PC-3 (cell line): ENCODE results near the gene TEX36. TPM values are rescaled to one million over a fixed set of nuclear protein-coding genes. Genes with fewer than 3 reads are reported as not detected.
"Not testable (repeated sequence)": the region's sequence is repeated elsewhere in the genome, so short reads cannot be mapped to it uniquely, and the experiment has no call there.

ENCODE experiments used
- ATAC-seq: fragments of 200-7000 bp; cut with Tn5 transposase; 2 replicates; pipeline ENCODE4 v1.9.1; 2020; ENCODE audit warnings: mild to moderate bottlenecking, moderate library complexity
- BruUV-seq: library from RNA; stranded (reverse); fragments of 400-500 nt; replicated peaks from 2 replicates; lab custom pipeline; 2021; lab: Mats Ljungman, UMichigan
- CTCF ChIA-PET: fragments of 300-600 bp; sonication (Branson Sonifier 250); formaldehyde crosslinking; loops from one replicate; lab custom pipeline; 2022; ENCODE audit warnings: antibody characterized with exemption; lab: Charles Lee
- POLR2A ChIA-PET: fragments of 300-600 bp; sonication (Branson Sonifier 250); formaldehyde crosslinking; loops from one replicate; lab custom pipeline; 2022; ENCODE audit warnings: antibody characterized with exemption; ENCODE audit not compliant: unreplicated experiment; lab: Charles Lee
- DNase-seq: peaks from one replicate; pipeline ENCODE4 v3.0.0-alpha.2; 2015
- H2AFZ ChIP-seq: fragments of 300-600 bp; sonication (generic); 2 replicates; pipeline ENCODE4 v1.6.0; 2016; ENCODE audit warnings: antibody characterized with exemption, low read length
- H3F3A ChIP-seq: fragments of 300-600 bp; sonication (generic); one replicate; pipeline ENCODE4 v1.6.0; 2017; ENCODE audit warnings: antibody characterized with exemption, low read length, control low read depth, mild to moderate bottlenecking; ENCODE audit not compliant: unreplicated experiment
- H3K27ac ChIP-seq: fragments of 300-600 bp; sonication (generic); 2 replicates; pipeline ENCODE4 v1.5.1; 2016; ENCODE audit warnings: mild to moderate bottlenecking, low read length
- H3K27me3 ChIP-seq: fragments of 300-600 bp; sonication (generic); 2 replicates; pipeline ENCODE4 v1.6.1; 2016; ENCODE audit warnings: low read length, mixed read lengths
- H3K36me3 ChIP-seq: fragments of 300-600 bp; sonication (generic); 2 replicates; pipeline ENCODE4 v1.6.1; 2016; ENCODE audit warnings: low read depth, mixed run types, low read length, mixed read lengths
- H3K4me1 ChIP-seq: fragments of 300-600 bp; sonication (generic); 2 replicates; pipeline ENCODE4 v1.5.1; 2016; ENCODE audit warnings: low read length; ENCODE audit not compliant: insufficient read depth
- H3K4me2 ChIP-seq: fragments of 300-600 bp; sonication (generic); 2 replicates; pipeline ENCODE4 v1.6.0; 2016; ENCODE audit warnings: low read length
- H3K4me3 ChIP-seq: fragments of 300-600 bp; sonication (generic); 2 replicates; pipeline ENCODE4 v1.5.1; 2016; ENCODE audit warnings: mild to moderate bottlenecking, low read length, mixed read lengths
- H3K79me2 ChIP-seq: fragments of 300-600 bp; sonication (generic); 2 replicates; pipeline ENCODE4 v1.6.1; 2017; ENCODE audit warnings: low read length, mixed read lengths
- H3K9ac ChIP-seq: fragments of 300-600 bp; sonication (generic); 2 replicates; pipeline ENCODE4 v1.6.0; 2016; ENCODE audit warnings: mild to moderate bottlenecking, low read length
- H3K9me2 ChIP-seq: fragments of 300-600 bp; sonication (generic); replicated peaks from 2 replicates; pipeline ENCODE4 v1.6.1; 2016; ENCODE audit warnings: mixed run types, low read length, mixed read lengths
- H3K9me3 ChIP-seq: fragments of 300-600 bp; sonication (generic); 2 replicates; pipeline ENCODE4 v1.6.1; 2016; ENCODE audit warnings: low read length, mixed read lengths
- H4K20me1 ChIP-seq: fragments of 300-600 bp; sonication (generic); 2 replicates; pipeline ENCODE4 v1.6.1; 2016; ENCODE audit warnings: low read length, mixed read lengths
- EZH2 ChIP-seq: fragments of 300-600 bp; sonication (generic); IDR thresholded peaks from one replicate; pipeline ENCODE4 v1.6.1; 2017; ENCODE audit warnings: antibody characterized with exemption, mild to moderate bottlenecking, low read length; ENCODE audit not compliant: unreplicated experiment
- EZH2phosphoT487 ChIP-seq: fragments of 300-600 bp; sonication (generic); IDR thresholded peaks from 2 replicates; pipeline ENCODE4 v1.6.1; 2018; ENCODE audit warnings: mild to moderate bottlenecking, antibody characterized with exemption, low read length, borderline replicate concordance
- intact Hi-C: fragments of 100-400 bp; cut with micrococcal nuclease; formaldehyde crosslinking; loops from 2 replicates; pipeline ENCODE4 v1.9.0; 2023
- total RNA-seq: library from RNA; depleted of rRNA; stranded (reverse); fragments of >200 nt; gene quantifications from 2 replicates; pipeline ENCODE4 v1.2.3, GENCODE V29; 2014
- TF ChIP-seq, protein P1 (sequence below): fragments of 300-600 bp; sonication (generic); conservative IDR thresholded peaks from 2 replicates; pipeline ENCODE4 v1.5.1; 2017; ENCODE audit warnings: antibody characterized with exemption, low read depth, mild to moderate bottlenecking, low read length

TEX36 gene
- total RNA-seq, 1 experiment from 2014 or later: not detected

DNA sequence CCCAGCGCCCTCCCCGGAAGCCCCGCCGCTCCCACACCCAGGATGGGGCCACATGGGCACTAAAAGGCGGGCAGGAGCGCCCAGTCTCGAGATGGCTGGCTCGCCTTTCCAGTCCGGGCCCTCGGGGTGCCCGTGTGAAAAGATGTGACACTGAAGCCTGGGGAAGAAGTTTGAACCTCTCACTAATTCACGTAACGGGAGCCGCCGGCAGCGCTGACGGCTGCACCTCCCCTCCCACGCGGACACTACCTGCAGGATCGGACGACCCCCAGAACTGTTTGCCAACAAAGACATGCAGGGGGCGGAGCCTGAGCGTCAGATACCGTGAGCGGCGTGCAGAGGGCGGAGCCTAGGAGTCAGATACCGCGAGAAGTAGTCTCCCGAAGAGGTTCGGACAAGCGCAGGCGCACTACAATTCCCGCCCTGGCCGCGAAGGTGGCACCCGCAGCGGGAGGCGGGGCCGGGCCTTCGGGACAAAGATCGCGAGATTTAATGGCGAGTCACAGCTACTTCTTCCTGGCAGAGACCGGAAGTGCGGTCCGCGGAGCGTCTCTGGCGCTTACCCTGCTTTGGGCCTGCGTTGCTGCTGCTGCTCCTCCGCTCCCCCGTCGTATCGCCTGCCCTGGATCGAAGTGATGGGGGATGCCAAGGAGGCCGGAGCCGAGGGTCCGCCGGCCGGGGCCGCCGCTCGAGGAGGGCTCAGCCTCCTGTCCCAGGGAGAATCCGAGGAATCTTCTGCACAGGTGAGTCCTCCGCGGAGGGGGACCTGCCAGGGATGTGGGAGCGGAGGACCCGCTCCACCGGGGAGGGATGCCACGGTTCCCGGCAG lies 36.4 kb upstream of the TEX36 start, which contains the start of gene EDRF1:
Gene EDRF1, plus strand, starts transcription at position 537 of the 829 bp plus-strand sequence. Its CDS starts 99 bp downstream, at position 636.
- Histone ChIP-seq H3K9me3 (no peaks in the 10 kb centered on the region), H3K4me2 (peak within 1 kb of the TSS; percentile 91), H4K20me1 (no peaks in the 10 kb centered on the region), H3K4me1 (peaks cover 15% of the 10 kb centered on the region), H3K9me2 (no peaks in the 10 kb centered on the region), H3K9ac (peak within 1 kb of the TSS; percentile 95), H3K79me2 (peaks cover 30% of the 10 kb centered on the region), H3K36me3 (peaks cover 32% of the 10 kb centered on the region), H3K4me3 (peak within 1 kb of the TSS; percentile 94), H2AFZ (peak within 1 kb of the TSS; percentile 93), H3K27ac (peak within 1 kb of the TSS; percentile 52), H3F3A (no peaks in the 10 kb centered on the region), H3K27me3 (no peaks in the 10 kb centered on the region)
- intact Hi-C loops: loop anchor here (1.0 to 10.0 kb wide), 2 partner anchors 105 to 654 kb away; partner anchors contain the start of genes BCCIP and UROS
- CTCF ChIA-PET: no interaction called here
- peak; percentile 95 for ATAC-seq
- no TSS peak for BruUV-seq
- peak; percentile 97 for DNase-seq
- TF ChIP-seq, protein P1, sequence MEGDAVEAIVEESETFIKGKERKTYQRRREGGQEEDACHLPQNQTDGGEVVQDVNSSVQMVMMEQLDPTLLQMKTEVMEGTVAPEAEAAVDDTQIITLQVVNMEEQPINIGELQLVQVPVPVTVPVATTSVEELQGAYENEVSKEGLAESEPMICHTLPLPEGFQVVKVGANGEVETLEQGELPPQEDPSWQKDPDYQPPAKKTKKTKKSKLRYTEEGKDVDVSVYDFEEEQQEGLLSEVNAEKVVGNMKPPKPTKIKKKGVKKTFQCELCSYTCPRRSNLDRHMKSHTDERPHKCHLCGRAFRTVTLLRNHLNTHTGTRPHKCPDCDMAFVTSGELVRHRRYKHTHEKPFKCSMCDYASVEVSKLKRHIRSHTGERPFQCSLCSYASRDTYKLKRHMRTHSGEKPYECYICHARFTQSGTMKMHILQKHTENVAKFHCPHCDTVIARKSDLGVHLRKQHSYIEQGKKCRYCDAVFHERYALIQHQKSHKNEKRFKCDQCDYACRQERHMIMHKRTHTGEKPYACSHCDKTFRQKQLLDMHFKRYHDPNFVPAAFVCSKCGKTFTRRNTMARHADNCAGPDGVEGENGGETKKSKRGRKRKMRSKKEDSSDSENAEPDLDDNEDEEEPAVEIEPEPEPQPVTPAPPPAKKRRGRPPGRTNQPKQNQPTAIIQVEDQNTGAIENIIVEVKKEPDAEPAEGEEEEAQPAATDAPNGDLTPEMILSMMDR: no peak
- TF ChIP-seq EZH2phosphoT487: no peak
- TF ChIP-seq EZH2: no peak
- POLR2A ChIA-PET: interaction anchor here (0.6 kb wide), 1 partner anchor 45 kb away, joined by 5 read pairs; no protein-coding TSS in a partner anchor

DNA sequence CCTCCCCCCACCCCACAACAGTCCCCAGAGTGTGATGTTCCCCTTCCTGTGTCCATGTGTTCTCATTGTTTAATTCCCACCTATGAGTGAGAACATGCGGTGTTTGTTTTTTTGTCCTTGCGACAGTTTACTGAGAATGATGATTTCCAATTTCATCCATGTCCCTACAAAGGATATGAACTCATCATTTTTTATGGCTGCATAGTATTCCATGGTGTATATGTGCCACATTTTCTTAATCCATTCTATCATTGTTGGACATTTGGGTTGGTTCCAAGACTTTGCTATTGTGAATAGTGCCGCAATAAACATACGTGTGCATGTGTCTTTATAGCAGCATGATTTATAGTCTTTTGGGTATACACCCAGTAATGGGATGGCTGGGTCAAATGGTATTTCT lies 31.8 kb upstream of the TEX36 start:
- H3K4me2 ChIP-seq, DNase-seq, H3K79me2 ChIP-seq, H3K9me2 ChIP-seq, ATAC-seq, H3K27ac ChIP-seq, H4K20me1 ChIP-seq, H3K9ac ChIP-seq, H3F3A ChIP-seq, POLR2A ChIA-PET, CTCF ChIA-PET, intact Hi-C loops, H3K9me3 ChIP-seq, H2AFZ ChIP-seq, H3K27me3 ChIP-seq, H3K4me1 ChIP-seq, H3K36me3 ChIP-seq, H3K4me3 ChIP-seq, BruUV-seq: not testable (repeated sequence)

DNA sequence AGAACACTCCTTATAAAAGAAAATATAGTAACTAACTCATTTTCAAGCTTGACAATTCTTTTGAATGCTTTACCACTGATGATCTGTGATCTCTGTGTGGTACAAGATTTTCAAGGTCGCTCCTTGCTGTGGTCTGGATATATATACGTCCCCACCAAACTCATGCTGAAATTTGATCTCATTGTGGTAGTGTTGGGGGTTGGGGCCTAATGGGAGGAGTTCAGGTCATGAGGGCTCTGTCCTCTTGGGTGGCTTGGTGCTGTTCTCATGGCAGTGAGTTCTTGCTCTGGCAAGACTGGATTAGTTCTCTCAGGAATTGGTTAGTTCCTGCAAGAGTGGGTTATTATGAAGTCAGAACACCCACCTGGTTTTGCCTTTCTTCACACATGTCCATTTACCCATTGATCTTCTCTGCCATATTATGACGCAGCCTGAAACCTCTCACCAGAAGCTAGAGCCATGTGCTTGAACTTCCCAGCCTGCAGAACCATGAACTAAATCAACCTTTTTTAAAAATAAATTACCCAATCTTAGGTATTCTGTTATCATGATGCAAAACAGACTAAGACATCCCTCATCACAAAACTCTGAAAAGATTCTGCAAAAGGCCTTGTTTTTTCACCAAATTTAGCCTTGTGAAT lies 28.3 kb upstream of the TEX36 start:
- no peaks in the 10 kb centered on the region for H3K36me3 ChIP-seq
- TF ChIP-seq EZH2phosphoT487 (no peak), EZH2 (no peak)
- TF ChIP-seq, protein P1: no peak
- DNase-seq (no peak), ATAC-seq (no peak)
- no peaks in the 10 kb centered on the region for H3K9me2 ChIP-seq
- no peak overlapping the region for H3K27ac ChIP-seq
- no peaks in the 10 kb centered on the region for H4K20me1 ChIP-seq
- H3K9me3 ChIP-seq: no peaks in the 10 kb centered on the region
- intact Hi-C loops: no loop called here
- no peaks in the 10 kb centered on the region for H3K27me3 ChIP-seq
- no peaks in the 10 kb centered on the region for H3K79me2 ChIP-seq
- H3F3A ChIP-seq: no peaks in the 10 kb centered on the region
- no TSS peak for BruUV-seq
- H2AFZ ChIP-seq: no peak overlapping the region
- no peak overlapping the region for H3K9ac ChIP-seq
- CTCF ChIA-PET: no interaction called here
- H3K4me3 ChIP-seq: no peak overlapping the region
- POLR2A ChIA-PET: no interaction called here
- H3K4me1 ChIP-seq: peaks cover 15% of the 10 kb centered on the region
- H3K4me2 ChIP-seq: no peak overlapping the region
